IMR-90 (cell line): ENCODE data around the gene OAF. TPM values are rescaled to one million over a fixed set of nuclear protein-coding genes. Genes with fewer than 3 reads are reported as not detected.
A peak's percentile ranks its signal among the peaks of the same experiment; 100 is the strongest.

Experiments used
- ATAC-seq: fragments of 200-7000 bp; cut with Tn5 transposase; 2 replicates; pipeline ENCODE4 v1.9.1; 2020; ENCODE audit warnings: low read depth, mild to moderate bottlenecking, moderate library complexity
- BruUV-seq: library from RNA; stranded (reverse); fragments of 400-500 nt; replicated peaks from 2 replicates; lab custom pipeline; 2021; lab: Mats Ljungman, UMichigan
- CTCF ChIA-PET: fragments of 300-600 bp; formaldehyde crosslinking; extraction: SDS; loops from one replicate; lab custom pipeline; 2021; ENCODE audit warnings: antibody characterized with exemption; lab: Yijun Ruan, JAX
- POLR2A ChIA-PET: fragments of 300-600 bp; sonication (Branson Sonifier 250); formaldehyde crosslinking; loops from one replicate; lab custom pipeline; 2022; ENCODE audit warnings: antibody characterized with exemption; ENCODE audit not compliant: unreplicated experiment; lab: Charles Lee
- DNase-seq: peaks from one replicate; pipeline ENCODE4 v3.0.0; 2013
- H2AFZ ChIP-seq: replicated peaks from 2 replicates; pipeline ENCODE3; 2013; ENCODE audit warnings: low read length, mild to moderate bottlenecking; ENCODE audit not compliant: poor library complexity
- H2AK5ac ChIP-seq: 2 replicates; pipeline ENCODE4 v1.6.1; 2013; ENCODE audit warnings: low read depth, low read length, inconsistent platforms
- H2AK9ac ChIP-seq: replicated peaks from 2 replicates; pipeline ENCODE3; 2013; ENCODE audit warnings: mild to moderate bottlenecking, low read depth, low read length, moderate library complexity; ENCODE audit not compliant: poor library complexity
- H2BK120ac ChIP-seq: 2 replicates; pipeline ENCODE4 v1.6.1; 2013; ENCODE audit warnings: low read depth, low read length, inconsistent platforms
- H2BK15ac ChIP-seq: 3 replicates; pipeline ENCODE4 v1.6.1; 2013; ENCODE audit warnings: low read depth, low read length, inconsistent platforms
- H2BK20ac ChIP-seq: 2 replicates; pipeline ENCODE4 v1.6.1; 2013; ENCODE audit warnings: low read depth, mild to moderate bottlenecking, inconsistent platforms, low read length, moderate library complexity
- H2BK5ac ChIP-seq: 2 replicates; pipeline ENCODE4 v1.6.1; 2013; ENCODE audit warnings: mild to moderate bottlenecking, low read depth, low read length, inconsistent platforms; ENCODE audit not compliant: poor library complexity, severe bottlenecking
- H3K14ac ChIP-seq: replicated peaks from 2 replicates; pipeline ENCODE4 v1.6.1; 2013; ENCODE audit warnings: low read depth, low read length, inconsistent platforms
- H3K18ac ChIP-seq: 2 replicates; pipeline ENCODE4 v1.6.1; 2013; ENCODE audit warnings: low read depth, low read length, control low read depth
- H3K23ac ChIP-seq: 2 replicates; pipeline ENCODE4 v1.6.1; 2013; ENCODE audit warnings: low read depth, low read length, inconsistent platforms
- H3K27ac ChIP-seq: 2 replicates; pipeline ENCODE4 v1.5.1; 2013; ENCODE audit warnings: mild to moderate bottlenecking, control low read depth, low read length; ENCODE audit not compliant: insufficient read depth
- H3K27me3 ChIP-seq: 2 replicates; pipeline ENCODE4 v1.6.1; 2013; ENCODE audit warnings: low read length; ENCODE audit not compliant: control insufficient read depth, insufficient read depth
- H3K36me3 ChIP-seq: 2 replicates; pipeline ENCODE4 v1.6.1; 2013; ENCODE audit warnings: low read length, mixed read lengths; ENCODE audit not compliant: control insufficient read depth, insufficient read depth
- H3K4ac ChIP-seq: 2 replicates; pipeline ENCODE4 v1.6.1; 2013; ENCODE audit warnings: low read depth, low read length, inconsistent platforms
- H3K4me1 ChIP-seq: 2 replicates; pipeline ENCODE4 v1.6.1; 2013; ENCODE audit warnings: low read length, mixed read lengths; ENCODE audit not compliant: control insufficient read depth, insufficient read depth
- H3K4me2 ChIP-seq: 2 replicates; pipeline ENCODE4 v1.6.1; 2013; ENCODE audit warnings: low read depth, mild to moderate bottlenecking, control low read depth, low read length, moderate library complexity
- H3K4me3 ChIP-seq: 2 replicates; pipeline ENCODE4 v1.5.1; 2013; ENCODE audit warnings: low read depth, mild to moderate bottlenecking, control low read depth, low read length, moderate library complexity; ENCODE audit not compliant: insufficient read depth
- H3K56ac ChIP-seq: 2 replicates; pipeline ENCODE4 v1.6.1; 2013; ENCODE audit warnings: low read length, inconsistent platforms; ENCODE audit not compliant: insufficient read depth; ENCODE audit errors: extremely low read depth
- H3K79me1 ChIP-seq, 2 experiments: 2 replicates each; pipeline ENCODE4 v1.6.1; 2013; ENCODE audit warnings: low read length in 2 of 2, inconsistent platforms in 1 of 2, low read depth in 1 of 2
- H3K9ac ChIP-seq: 2 replicates; pipeline ENCODE4 v1.6.1; 2013; ENCODE audit warnings: low read depth, low read length, control low read depth
- H3K9me1 ChIP-seq: 2 replicates; pipeline ENCODE4 v1.6.1; 2013; ENCODE audit warnings: low read length, inconsistent platforms; ENCODE audit not compliant: insufficient read depth
- H3K9me3 ChIP-seq: 2 replicates; pipeline ENCODE4 v1.6.1; 2013; ENCODE audit warnings: low read length; ENCODE audit not compliant: control insufficient read depth, insufficient read depth
- H4K20me1 ChIP-seq: 2 replicates; pipeline ENCODE4 v1.6.1; 2013; ENCODE audit warnings: low read length, inconsistent platforms; ENCODE audit not compliant: insufficient read depth
- H4K5ac ChIP-seq: 2 replicates; pipeline ENCODE4 v1.6.1; 2013; ENCODE audit warnings: mild to moderate bottlenecking, low read depth, low read length, control low read depth
- H4K8ac ChIP-seq, 2 experiments: 2 replicates each; pipeline ENCODE4 v1.6.1; 2013; ENCODE audit warnings: low read depth in 2 of 2, low read length in 2 of 2, control low read depth in 1 of 2, inconsistent platforms in 1 of 2
- H4K91ac ChIP-seq: 2 replicates; pipeline ENCODE4 v1.6.1; 2013; ENCODE audit warnings: low read depth, low read length, inconsistent platforms; ENCODE audit not compliant: insufficient read depth
- BHLHE40 ChIP-seq: fragments of 150-350 bp; IDR thresholded peaks from 2 replicates; pipeline ENCODE4 v1.6.1; 2016; ENCODE audit warnings: mild to moderate bottlenecking, low read depth, low read length
- CHD1 ChIP-seq: IDR thresholded peaks from 2 replicates; pipeline ENCODE4 v1.6.1; 2012; ENCODE audit warnings: low read depth, low read length, improper control_type of control experiment
- ELK1 ChIP-seq: fragments of 150-350 bp; IDR thresholded peaks from 2 replicates; pipeline ENCODE4 v1.6.1; 2016; ENCODE audit warnings: low read depth, mild to moderate bottlenecking, low read length, moderate library complexity, borderline replicate concordance
- FOS ChIP-seq: fragments of 150-350 bp; IDR thresholded peaks from 2 replicates; pipeline ENCODE4 v1.6.1; 2016; ENCODE audit warnings: low read depth, low read length
- MAFK ChIP-seq: IDR thresholded peaks from 2 replicates; pipeline ENCODE4 v1.6.1; 2012; ENCODE audit warnings: low read depth, low read length, improper control_type of control experiment
- MAZ ChIP-seq: IDR thresholded peaks from 2 replicates; pipeline ENCODE4 v1.6.1; 2012; ENCODE audit warnings: low read depth, mild to moderate bottlenecking, low read length, improper control_type of control experiment, moderate library complexity, borderline replicate concordance
- MXI1 ChIP-seq: IDR thresholded peaks from 2 replicates; pipeline ENCODE4 v1.6.1; 2012; ENCODE audit warnings: low read depth, mild to moderate bottlenecking, low read length, moderate library complexity, borderline replicate concordance
- POLR2A ChIP-seq: IDR thresholded peaks from 2 replicates; pipeline ENCODE4 v1.6.1; 2012; ENCODE audit warnings: mild to moderate bottlenecking, low read depth, low read length
- WGBS, 2 experiments: methylation state at CpG; one replicate each; pipeline versions ENCODE4 v1.1.5 to v1.1.7; 2013; ENCODE audit warnings: missing lambda C conversion rate in 2 of 2; ENCODE audit not compliant: insufficient read length in 1 of 2; ENCODE audit errors: extremely low coverage in 2 of 2; 5-methylcytosine and 5-hydroxymethylcytosine counted together
- dilution Hi-C: fragments of 300-500 bp; cut with HindIII; formaldehyde crosslinking; loops from one replicate; pipeline ENCODE4 v1.14.3; 2018; ENCODE audit warnings: low sequenced_read_pairs; ENCODE audit not compliant: unreplicated experiment
- in situ Hi-C: fragments of 300-500 bp; cut with MboI; formaldehyde crosslinking; loops from 3 replicates; pipeline ENCODE4 v1.14.3; 2019; ENCODE audit warnings: low sequenced_read_pairs, inconsistent platforms, mixed read lengths
- intact Hi-C: fragments of 100-400 bp; cut with micrococcal nuclease; formaldehyde crosslinking; loops from 2 replicates; pipeline ENCODE4 v1.10.0; 2022
- polyA plus RNA-seq, 3 experiments: library from polyadenylated mRNA; depleted of rRNA; stranded (reverse); fragments of >200 nt; gene quantifications; 2 replicates each; pipeline ENCODE4 v1.2.3, GENCODE V29; 2012; ENCODE audit warnings: low replicate concordance in 1 of 3
- total RNA-seq: library from RNA; depleted of rRNA; stranded (reverse); fragments of >200 nt; gene quantifications from 2 replicates; pipeline ENCODE4 v1.2.3, GENCODE V29; 2012

Gene OAF
- total and polyA plus RNA-seq, 2 of the 4 experiments (the other 2 are of a cell fraction), result 9.9 to 42.0 TPM

GRCh38 chr11:120185706-120186455 is 25.0 kb upstream of the OAF start:
- no peak overlapping the region; the same call in 1 of the 2 replicates for H3K18ac ChIP-seq
- no TSS peak for BruUV-seq
- intact Hi-C loops (no loop called here), dilution Hi-C loops (no loop called here), in situ Hi-C loops (no loop called here)
- peak overlapping the region; percentile 17 for H2AK9ac ChIP-seq
- POLR2A ChIA-PET, result no interaction called here
- H3K27me3 ChIP-seq, result peaks cover 8% of the 10 kb centered on the region; the same call in 1 of the 2 replicates
- H3K23ac ChIP-seq, result no peak overlapping the region
- H3K4me1 ChIP-seq, result peaks cover 16% of the 10 kb centered on the region
- ATAC-seq, result no peak
- H3K4ac ChIP-seq, result no peak overlapping the region
- H3K36me3 ChIP-seq, result no peaks in the 10 kb centered on the region
- H3K9me3 ChIP-seq, result no peaks in the 10 kb centered on the region
- no peak overlapping the region for H2BK5ac ChIP-seq
- H3K4me2 ChIP-seq, result no peak overlapping the region
- no peak overlapping the region for H2BK15ac ChIP-seq
- H3K14ac ChIP-seq, result no peak overlapping the region
- no peak overlapping the region for H2BK120ac ChIP-seq
- H3K56ac ChIP-seq, result no peak overlapping the region
- no peak overlapping the region for H4K5ac ChIP-seq
- H3K27ac ChIP-seq, result no peak overlapping the region; the same call in 1 of the 2 replicates
- H2AK5ac ChIP-seq, result no peak overlapping the region
- H3K4me3 ChIP-seq, result no peak overlapping the region
- no peak overlapping the region for H2AFZ ChIP-seq
- CTCF ChIA-PET, result interaction anchor here (0.7 to 0.9 kb wide), 2 partner anchors 117 to 829 kb away, joined by 3 read pairs; no protein-coding TSS in a partner anchor
- no CpG with 5 or more reads among the region's 3 CpGs for WGBS, 2 experiments
- H3K79me1 ChIP-seq, result no peaks in the 10 kb centered on the region
- H4K8ac ChIP-seq, result no peak overlapping the region
- DNase-seq, result no peak
- H4K20me1 ChIP-seq, result no peaks in the 10 kb centered on the region
- no peak overlapping the region for H2BK20ac ChIP-seq
- H3K9ac ChIP-seq, result no peak overlapping the region
- 0 out of 2 replicates have a peak, but pooled peaks cover 6% of the 10 kb centered on the region for H3K9me1 ChIP-seq
- TF ChIP-seq BHLHE40, result no peak
- no peak for TF ChIP-seq CHD1
- no peak for TF ChIP-seq POLR2A
- no peak for TF ChIP-seq FOS
- no peak for TF ChIP-seq MXI1
- no peak for TF ChIP-seq MAFK
- TF ChIP-seq ELK1, result no peak
- TF ChIP-seq MAZ, result no peak
- H4K91ac ChIP-seq, result no peak overlapping the region
